NCI-H526 treated with DMSO at 0.1 percent for 48 hours (cell line): ENCODE measurements around the gene PTGER3.
"Not testable (repeated sequence)": the region's sequence is repeated elsewhere in the genome, so short reads cannot be mapped to it uniquely, and the experiment has no call there.

Experiments used
- DNase-seq: peaks from one replicate; lab custom pipeline; 2025; lab: John Stamatoyannopoulos, UW

Gene PTGER3

DNA sequence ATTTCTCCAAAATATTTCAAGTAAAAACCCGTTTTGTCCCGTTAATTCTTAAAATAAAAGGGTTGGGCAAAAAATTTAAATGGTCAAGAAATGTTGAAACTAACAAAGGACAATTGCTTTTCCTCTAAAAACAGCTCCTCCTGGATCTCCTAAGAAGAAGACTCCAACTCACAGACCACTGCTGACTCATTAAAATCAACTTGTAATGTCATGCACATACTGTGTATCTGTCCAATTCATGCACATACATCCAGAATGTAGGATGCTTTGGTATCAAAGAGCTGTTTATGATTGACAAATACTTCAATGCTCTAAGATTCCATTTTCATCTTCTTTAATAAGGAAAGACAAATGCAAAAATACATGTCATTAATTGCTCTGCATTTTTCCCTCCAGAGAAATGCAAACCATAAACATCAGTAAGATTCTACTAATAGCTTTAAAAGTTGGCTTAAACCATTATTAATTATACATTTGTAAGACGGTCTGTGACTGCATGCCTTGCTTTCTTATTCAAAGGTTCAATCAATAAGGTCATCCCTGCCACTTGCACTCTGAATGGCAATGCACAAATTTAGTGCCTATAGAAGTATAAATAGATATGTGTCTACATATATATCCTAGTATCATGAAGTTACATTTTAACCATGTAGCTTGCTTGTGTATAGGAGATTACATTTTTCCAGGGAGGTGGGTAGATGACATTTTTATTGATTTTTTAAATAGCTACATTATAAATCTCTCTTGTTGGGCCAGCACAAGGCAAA, 44.7 kb downstream of the PTGER3 start:
- no peak for DNase-seq

DNA sequence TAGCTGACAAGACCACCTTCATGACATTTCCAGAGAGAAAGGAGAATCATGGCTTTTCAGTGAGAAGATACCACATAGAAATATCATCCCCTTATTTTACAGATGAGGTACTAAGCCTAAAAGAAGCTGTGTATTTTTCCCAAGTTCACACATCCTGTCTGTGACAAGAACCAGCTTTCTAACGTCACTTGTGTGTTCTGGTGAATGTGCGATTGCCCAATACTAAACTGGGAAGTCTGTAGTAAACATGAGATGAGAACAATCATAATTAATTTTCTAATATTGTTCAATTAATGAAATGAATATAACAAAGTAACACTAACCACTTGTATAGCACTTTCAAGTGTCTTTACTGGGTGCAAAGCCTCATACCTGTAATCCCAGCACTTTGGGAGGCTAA, 46.0 kb downstream of the PTGER3 start:
- no peak for DNase-seq

DNA sequence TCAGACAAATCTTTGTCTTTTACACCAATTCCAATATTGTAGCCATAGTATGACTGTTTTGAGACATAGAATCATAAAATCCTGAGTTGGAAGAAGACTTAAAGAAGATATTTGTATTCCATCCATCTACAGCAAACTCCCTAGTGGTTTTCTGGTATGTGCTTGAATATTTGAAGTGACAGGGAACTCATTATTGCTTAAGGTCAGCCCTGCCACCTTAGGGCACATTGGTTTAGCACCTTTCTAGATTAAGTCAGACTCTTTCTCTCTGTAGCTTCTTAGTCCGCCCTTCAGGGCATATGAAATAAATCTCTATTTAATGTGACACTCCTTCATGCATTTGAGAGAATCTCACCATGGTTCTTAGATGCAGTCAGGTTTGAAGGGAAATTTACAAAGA, 49.8 kb downstream of the PTGER3 start:
- DNase-seq = no peak

DNA sequence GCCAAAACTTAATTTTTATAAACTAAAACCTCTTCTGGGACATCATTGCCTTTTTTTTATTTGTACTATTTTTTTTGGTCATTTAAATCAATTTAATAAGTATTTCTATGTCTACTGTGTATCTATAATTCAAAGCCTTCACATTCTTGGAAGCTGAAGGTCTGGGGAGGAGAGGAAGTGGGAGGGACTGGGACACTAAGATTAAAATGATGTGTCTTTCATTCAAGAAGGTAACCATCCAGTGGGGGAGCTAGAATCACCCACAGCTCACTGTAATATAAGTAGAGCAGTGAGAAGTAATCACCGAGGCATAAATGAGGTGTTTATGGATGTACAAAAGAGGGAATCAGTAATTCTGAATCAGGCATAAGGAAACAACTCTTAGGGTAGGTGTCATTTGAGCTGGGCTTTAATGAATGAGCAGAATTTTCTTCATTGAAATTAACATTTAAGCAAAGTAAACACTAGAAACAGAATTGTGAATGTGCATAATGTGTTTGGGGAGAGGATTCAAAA, 52.8 kb downstream of the PTGER3 start:
- DNase-seq = no peak

- no peak for DNase-seq
These were observed 53.8 kb downstream of the PTGER3 start for GRCh38 chr1:70993798-70994197.

DNA sequence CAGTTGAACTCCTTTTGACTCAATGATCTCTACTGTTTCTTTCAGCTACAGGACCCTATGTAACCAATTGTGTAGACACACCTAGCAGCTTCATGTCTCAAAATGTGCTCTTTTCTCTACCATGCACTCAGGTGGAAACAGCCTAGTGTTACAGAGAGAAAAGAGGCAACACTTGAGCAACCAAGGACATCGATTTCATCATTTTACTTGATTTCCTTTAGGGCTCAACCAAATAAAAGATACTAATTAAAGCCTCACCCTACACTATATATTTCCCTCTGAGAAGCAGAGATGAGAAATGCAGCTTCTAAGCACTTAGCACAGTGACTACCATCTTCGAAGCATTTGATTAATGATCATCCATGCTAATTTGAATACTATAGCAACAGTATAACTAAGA, 55.1 kb downstream of the PTGER3 start:
- DNase-seq = no peak

DNA sequence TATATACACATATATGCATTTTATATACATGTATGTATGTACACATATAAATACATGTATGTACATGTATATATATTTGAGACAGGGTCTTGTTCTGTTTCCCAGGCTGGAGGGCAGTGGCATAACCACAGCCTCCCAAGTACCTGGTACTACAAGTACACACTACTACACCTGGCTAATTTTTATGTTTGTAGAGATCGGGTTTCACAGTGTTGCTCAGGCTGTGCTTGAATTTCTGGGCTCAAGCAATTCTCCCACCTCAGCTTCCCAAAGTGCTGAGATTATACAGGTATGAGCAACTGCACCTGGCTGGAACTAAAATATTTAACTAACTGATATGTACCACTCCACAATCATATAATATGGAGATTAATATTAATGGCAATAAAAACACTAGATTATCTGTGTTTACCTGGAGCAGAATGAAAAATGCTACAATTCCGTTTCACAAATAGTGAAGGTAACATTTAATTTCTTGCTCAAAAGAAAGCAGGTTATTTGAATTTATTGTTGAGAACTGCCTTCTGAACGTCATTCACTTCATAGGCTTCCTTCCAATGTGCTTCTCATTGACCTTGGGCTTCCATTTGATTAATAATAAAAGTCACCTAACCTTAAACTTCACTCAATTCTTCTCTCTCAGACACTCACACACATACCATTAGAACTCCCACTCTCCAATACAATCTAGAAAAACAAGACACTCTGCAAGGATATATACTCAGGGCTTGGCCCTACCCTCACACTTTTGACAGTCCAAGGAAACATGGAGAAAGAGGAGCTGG, 57.0 kb downstream of the PTGER3 start:
- DNase-seq = peak; percentile 79

GRCh38 chr1:70987497-70987896, 60.1 kb downstream of the PTGER3 start:
- DNase-seq = no peak

DNA sequence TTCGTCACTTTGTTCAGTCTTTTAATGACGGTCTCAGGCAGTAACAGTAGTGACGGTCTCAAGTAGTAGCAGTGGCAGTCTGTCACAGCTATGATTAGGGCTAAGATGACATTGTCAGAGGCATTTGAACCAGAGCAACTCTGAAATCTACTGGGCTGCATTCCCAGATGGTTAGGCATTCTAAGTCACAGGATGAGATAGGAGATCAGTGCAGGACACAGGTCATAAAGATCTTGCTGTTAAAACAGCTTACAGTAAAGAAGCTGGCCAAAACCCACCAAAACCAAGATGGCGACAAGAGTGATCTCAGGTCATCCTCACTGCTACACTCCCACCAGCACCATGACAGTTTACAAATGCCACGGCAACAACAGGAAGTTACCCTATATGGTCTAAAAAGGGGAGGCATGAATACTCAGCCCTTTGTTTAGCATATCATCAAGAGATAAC, 61.8 kb downstream of the PTGER3 start:
- DNase-seq = not testable (repeated sequence)

DNA sequence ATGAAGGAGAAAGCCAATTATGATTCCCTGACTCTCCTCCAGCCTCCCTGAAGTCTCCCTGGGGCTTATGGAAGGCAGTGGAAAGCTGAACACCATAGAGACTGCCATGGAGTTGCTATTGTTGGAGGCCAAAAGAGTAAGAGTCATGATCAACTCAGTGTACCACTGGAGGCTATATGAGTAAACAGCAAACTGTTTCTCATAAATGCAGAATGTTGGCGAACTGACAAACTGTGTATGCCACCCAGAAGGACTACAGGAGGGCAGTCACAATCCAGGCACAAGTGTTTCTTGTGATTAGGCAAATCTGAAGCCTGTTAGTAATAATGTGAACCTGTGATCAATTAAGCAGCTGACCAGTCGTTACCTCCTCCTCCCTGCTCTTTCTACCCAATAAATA, 62.3 kb downstream of the PTGER3 start:
- DNase-seq = not testable (repeated sequence)

DNA sequence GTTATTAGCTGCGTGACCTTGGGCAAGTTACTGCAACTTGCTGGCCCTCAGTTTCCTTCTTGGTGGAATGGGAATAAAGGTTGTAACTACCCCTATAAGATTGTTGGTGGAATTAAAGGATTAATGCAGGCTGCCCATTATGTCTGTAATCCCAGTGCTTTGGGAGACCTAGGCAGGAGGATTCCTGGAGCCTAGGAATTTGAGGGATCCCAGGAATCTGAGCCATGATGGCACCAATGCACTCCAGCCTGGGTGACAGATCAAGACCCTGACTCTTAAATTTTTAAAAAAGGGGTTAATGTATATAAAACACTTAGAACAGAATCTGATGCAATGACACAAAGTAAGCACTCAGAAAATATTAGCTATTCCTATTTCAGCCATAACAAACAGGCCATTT, 67.3 kb downstream of the PTGER3 start:
- no peak for DNase-seq

DNA sequence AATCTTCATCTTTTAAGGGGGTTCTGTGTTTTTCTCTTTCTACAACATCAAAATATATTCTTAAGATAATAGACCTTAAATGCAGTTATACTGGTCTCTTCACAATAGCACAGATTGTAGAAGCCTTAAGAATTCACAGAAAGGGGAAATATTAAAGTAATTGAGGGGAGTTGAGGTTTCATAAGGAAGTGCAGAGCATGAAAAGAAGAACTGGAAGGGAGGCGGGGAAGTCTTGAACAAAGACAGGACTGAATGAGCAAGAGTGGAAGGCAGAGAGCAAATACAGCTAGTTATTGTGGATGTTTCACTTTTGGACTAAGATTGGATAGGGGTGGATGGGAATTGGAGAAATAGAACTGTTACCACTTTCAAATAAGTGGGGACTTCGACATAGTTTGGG, 67.7 kb downstream of the PTGER3 start:
- no peak for DNase-seq

- DNase-seq = no peak
These were observed 68.3 kb downstream of the PTGER3 start for GRCh38 chr1:70979313-70979712.

DNA sequence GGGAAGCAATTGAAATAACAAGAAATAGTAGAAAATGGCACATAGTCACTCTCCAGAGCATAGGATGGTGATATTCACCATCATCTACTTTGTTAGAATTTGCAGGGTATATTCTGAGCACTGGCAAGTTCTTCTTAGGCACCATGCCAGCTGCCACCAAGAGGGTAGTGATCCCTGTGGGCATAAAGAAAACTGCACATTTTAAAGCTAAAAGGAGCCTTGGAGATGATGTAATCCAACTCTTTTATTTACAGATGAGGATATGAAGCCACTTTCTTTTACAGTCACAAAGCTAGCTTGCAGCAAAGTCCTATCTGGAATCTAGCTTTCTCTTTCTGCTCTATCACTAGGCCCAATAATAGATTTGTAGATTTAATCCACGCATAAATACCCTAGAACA, 69.0 kb downstream of the PTGER3 start:
- DNase-seq = no peak

GRCh38 chr1:70977575-70977974, 70.0 kb downstream of the PTGER3 start:
- DNase-seq = no peak

DNA sequence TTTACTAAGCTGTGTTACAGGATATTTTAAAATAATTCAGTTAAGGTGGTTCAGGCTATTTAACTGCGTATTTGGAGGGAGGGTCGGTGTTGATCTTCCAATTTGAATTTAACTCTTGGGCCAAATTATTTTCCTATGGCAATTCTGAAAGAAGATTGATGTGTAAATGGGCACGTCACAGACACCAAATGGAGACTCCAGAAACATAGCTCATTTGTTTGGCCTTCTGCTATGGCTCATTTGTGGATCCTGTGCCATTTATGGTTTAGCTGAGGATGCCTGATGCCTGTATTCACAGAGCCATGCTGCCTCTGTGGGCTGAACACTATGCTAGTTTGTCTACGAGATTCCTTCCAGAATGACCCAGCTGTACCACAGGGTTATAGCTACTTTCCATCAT, 70.6 kb downstream of the PTGER3 start:
- no peak for DNase-seq

DNA sequence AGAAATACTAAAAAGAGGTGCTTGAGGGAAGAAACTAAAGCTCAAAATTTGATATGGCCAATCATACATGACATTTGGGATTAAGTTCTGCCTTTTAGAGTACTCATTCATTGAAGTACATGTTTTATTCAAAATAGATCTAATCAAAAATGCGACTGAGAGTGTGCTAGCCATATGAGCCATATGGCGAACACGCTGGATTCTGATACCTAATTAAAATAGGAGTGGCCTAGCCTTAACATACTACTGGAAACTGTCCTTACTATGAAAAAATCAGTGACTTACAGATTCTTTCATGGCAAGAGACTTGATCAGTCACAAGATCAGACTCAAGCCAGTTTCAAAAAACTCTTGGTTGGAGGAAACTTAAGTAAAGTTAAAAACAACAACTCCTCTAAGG, 73.9 kb downstream of the PTGER3 start:
- DNase-seq = no peak

- DNase-seq = no peak
These were observed 77.2 kb downstream of the PTGER3 start for GRCh38 chr1:70970407-70970806.

GRCh38 chr1:70966018-70966638, 81.5 kb downstream of the PTGER3 start:
- peak; percentile 11 for DNase-seq

DNA sequence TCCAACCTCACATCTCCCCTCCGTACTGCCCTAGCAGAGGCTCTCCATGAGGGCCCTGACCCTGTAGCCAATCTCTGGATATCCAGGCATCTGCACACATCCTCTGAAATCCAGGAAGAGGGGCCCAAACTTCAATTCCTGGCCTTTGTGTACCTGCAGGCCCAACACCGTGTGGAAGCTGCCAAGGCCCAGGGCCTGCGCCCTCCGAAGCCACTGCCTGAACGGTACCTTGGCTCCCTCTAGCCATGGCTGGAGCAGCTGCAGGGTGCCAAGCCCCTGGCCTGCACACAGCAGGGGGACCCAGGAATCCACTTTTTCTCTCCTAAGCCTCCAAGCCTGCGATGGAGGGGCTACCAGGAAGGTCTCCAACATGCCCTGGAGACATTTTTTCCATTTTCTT, 84.2 kb downstream of the PTGER3 start:
- no peak for DNase-seq

- DNase-seq = no peak
These were observed 86.1 kb downstream of the PTGER3 start for GRCh38 chr1:70961374-70961975.

- no peak for DNase-seq
These were observed 99.1 kb downstream of the PTGER3 start for GRCh38 chr1:70948396-70949017.
